ENCODE measurements around the gene CD300LF.

- TF ChIP-seq, protein P1, sequence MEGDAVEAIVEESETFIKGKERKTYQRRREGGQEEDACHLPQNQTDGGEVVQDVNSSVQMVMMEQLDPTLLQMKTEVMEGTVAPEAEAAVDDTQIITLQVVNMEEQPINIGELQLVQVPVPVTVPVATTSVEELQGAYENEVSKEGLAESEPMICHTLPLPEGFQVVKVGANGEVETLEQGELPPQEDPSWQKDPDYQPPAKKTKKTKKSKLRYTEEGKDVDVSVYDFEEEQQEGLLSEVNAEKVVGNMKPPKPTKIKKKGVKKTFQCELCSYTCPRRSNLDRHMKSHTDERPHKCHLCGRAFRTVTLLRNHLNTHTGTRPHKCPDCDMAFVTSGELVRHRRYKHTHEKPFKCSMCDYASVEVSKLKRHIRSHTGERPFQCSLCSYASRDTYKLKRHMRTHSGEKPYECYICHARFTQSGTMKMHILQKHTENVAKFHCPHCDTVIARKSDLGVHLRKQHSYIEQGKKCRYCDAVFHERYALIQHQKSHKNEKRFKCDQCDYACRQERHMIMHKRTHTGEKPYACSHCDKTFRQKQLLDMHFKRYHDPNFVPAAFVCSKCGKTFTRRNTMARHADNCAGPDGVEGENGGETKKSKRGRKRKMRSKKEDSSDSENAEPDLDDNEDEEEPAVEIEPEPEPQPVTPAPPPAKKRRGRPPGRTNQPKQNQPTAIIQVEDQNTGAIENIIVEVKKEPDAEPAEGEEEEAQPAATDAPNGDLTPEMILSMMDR (IDR thresholded peaks at IDR 0.05; ENCODE audit: insufficient read depth, low read length, poor library complexity, severe bottlenecking), result no peak
- TF ChIP-seq EZH2phosphoT487 (conservative IDR thresholded peaks at IDR 0.05; ENCODE audit: low read length), result no peak
Observed at GRCh38 chr17:74722782-74723181, 10.1 kb upstream of the CD300LF start.

All from SU-DHL-6 (cell line).